ACC112 (cell line): ENCODE measurements around the gene HPSE2.

ENCODE experiments used
- H2AFZ ChIP-seq: fragments of 200-600 bp; sonication (generic); one replicate; pipeline ENCODE4 v1.6.0; 2017; ENCODE audit warnings: antibody characterized with exemption, low read length; ENCODE audit not compliant: unreplicated experiment
- H3K27ac ChIP-seq: fragments of 200-600 bp; sonication (generic); 2 replicates; pipeline ENCODE4 v1.5.1; 2014; ENCODE audit warnings: low read depth, mild to moderate bottlenecking, antibody characterized with exemption, low read length, moderate library complexity
- H3K27me3 ChIP-seq: fragments of 200-600 bp; sonication (generic); 2 replicates; pipeline ENCODE4 v1.6.1; 2014; ENCODE audit warnings: mild to moderate bottlenecking, antibody characterized with exemption, low read length, moderate library complexity, mixed read lengths; ENCODE audit not compliant: insufficient read depth
- H3K36me3 ChIP-seq: fragments of 200-600 bp; sonication (generic); 2 replicates; pipeline ENCODE4 v1.6.1; 2016; ENCODE audit warnings: mild to moderate bottlenecking, antibody characterized with exemption, low read length, moderate library complexity, mixed read lengths; ENCODE audit not compliant: insufficient read depth
- H3K4me1 ChIP-seq: fragments of 200-600 bp; sonication (generic); one replicate; pipeline ENCODE4 v1.6.1; 2016; ENCODE audit warnings: low read length, mixed read lengths; ENCODE audit not compliant: insufficient read depth, unreplicated experiment, control insufficient read depth
- H3K4me3 ChIP-seq: fragments of 200-600 bp; sonication (generic); 2 replicates; pipeline ENCODE4 v1.5.1; 2014; ENCODE audit warnings: mild to moderate bottlenecking, low read depth, low read length
- H3K79me2 ChIP-seq: fragments of 200-600 bp; sonication (generic); one replicate; pipeline ENCODE4 v1.6.0; 2016; ENCODE audit warnings: low read length; ENCODE audit not compliant: control insufficient read depth, unreplicated experiment, insufficient read depth

HPSE2 gene

DNA sequence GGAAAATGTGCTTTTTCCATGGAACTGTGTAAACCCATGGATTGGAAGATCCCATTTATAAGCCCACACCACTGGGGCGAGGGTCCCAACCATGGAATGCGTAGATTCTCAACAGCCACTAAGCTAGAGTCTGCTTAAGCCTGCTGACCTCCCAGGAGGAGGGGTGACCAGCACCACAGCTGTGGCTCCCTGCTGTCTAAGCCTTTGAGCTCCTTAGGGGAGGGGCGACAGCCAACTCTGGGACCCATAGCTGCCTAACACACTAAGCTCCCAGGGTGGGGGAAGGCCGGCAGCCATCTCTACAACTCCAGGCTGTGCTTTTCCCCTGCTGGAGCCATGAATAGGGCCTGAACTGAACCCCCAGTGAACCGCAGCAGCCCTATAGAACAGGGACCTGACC is 539.1 kb downstream of the HPSE2 start:
- no peak overlapping the region for H3K4me3 ChIP-seq
- no peaks in the 10 kb centered on the region for H3K4me1 ChIP-seq
- no peak overlapping the region for H2AFZ ChIP-seq
- H3K27me3 ChIP-seq = no peaks in the 10 kb centered on the region
- H3K36me3 ChIP-seq = no peaks in the 10 kb centered on the region
- no peak overlapping the region for H3K27ac ChIP-seq
- no peaks in the 10 kb centered on the region for H3K79me2 ChIP-seq

GRCh38 chr10:98694883-98695282 is 540.8 kb downstream of the HPSE2 start:
- Histone ChIP-seq H3K36me3 (no peaks in the 10 kb centered on the region), H3K4me3 (no peak overlapping the region), H3K27me3 (no peaks in the 10 kb centered on the region), H3K79me2 (no peaks in the 10 kb centered on the region), H3K4me1 (no peaks in the 10 kb centered on the region), H3K27ac (no peak overlapping the region), H2AFZ (no peak overlapping the region)

DNA sequence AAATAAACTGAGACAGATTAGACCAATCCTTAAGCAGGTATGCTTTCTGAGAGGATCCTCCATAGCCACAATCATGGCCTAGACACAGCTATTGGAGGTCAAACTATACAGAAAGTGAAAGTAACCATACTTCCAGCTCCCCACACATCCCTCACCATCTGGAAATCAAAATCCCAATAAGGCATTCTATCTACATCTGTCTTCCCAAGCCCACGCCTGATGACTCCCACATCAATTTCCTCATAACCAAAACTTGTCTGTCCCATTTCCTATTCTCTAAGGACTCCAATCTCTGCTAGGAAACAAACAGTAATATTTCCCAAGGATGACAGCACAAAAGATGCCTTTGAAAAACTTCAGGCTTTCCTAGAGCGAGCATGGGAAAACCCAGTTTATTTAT is 541.6 kb downstream of the HPSE2 start:
- Histone ChIP-seq H3K4me1 (no peaks in the 10 kb centered on the region), H3K79me2 (no peaks in the 10 kb centered on the region), H3K27me3 (no peaks in the 10 kb centered on the region), H3K27ac (no peak overlapping the region), H2AFZ (no peak overlapping the region), H3K4me3 (no peak overlapping the region), H3K36me3 (no peaks in the 10 kb centered on the region)

GRCh38 chr10:98687685-98688084 is 548.0 kb downstream of the HPSE2 start:
- Histone ChIP-seq H3K79me2 (no peaks in the 10 kb centered on the region), H2AFZ (no peak overlapping the region), H3K36me3 (no peaks in the 10 kb centered on the region), H3K4me3 (no peak overlapping the region), H3K27me3 (no peaks in the 10 kb centered on the region), H3K27ac (no peak overlapping the region), H3K4me1 (no peaks in the 10 kb centered on the region)

- Histone ChIP-seq H3K27me3 (no peaks in the 10 kb centered on the region), H3K36me3 (no peaks in the 10 kb centered on the region), H3K27ac (no peak overlapping the region), H3K79me2 (no peaks in the 10 kb centered on the region), H2AFZ (no peak overlapping the region), H3K4me3 (no peak overlapping the region), H3K4me1 (no peaks in the 10 kb centered on the region)
Measured at GRCh38 chr10:98684019-98684899, 551.4 kb downstream of the HPSE2 start.

GRCh38 chr10:98676895-98677294 is 558.8 kb downstream of the HPSE2 start:
- no peaks in the 10 kb centered on the region for H3K36me3 ChIP-seq
- no peaks in the 10 kb centered on the region for H3K4me1 ChIP-seq
- H3K4me3 ChIP-seq = no peak overlapping the region
- no peaks in the 10 kb centered on the region for H3K27me3 ChIP-seq
- H3K27ac ChIP-seq = no peak overlapping the region
- H2AFZ ChIP-seq = no peak overlapping the region
- H3K79me2 ChIP-seq = no peaks in the 10 kb centered on the region

DNA sequence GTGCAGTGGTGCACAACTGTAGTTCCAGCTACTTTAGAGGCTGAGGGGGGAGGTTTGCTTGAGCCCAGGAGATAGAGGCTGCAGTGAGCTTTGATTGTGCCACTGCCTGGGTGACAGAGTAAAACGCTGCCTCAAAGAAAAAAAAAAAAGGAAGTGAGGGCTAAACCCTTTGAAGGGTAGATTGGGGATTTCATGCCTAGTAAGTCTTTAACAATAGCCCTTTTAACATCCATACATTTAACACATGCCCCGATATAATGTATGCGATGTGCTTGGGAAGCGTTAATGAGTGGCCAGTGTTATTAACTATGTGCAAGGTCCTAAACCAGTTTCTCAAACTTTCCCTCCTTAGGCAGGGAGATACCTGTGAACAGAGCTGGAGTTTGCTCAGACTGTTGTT is 559.8 kb downstream of the HPSE2 start:
- no peaks in the 10 kb centered on the region for H3K79me2 ChIP-seq
- H3K27ac ChIP-seq = no peak overlapping the region
- H3K36me3 ChIP-seq = no peaks in the 10 kb centered on the region
- no peaks in the 10 kb centered on the region for H3K4me1 ChIP-seq
- no peak overlapping the region for H3K4me3 ChIP-seq
- H3K27me3 ChIP-seq = no peaks in the 10 kb centered on the region
- no peak overlapping the region for H2AFZ ChIP-seq

GRCh38 chr10:98673171-98673782 is 562.4 kb downstream of the HPSE2 start:
- H3K27me3 ChIP-seq = no peaks in the 10 kb centered on the region
- H3K27ac ChIP-seq = no peak overlapping the region
- no peak overlapping the region for H2AFZ ChIP-seq
- H3K4me1 ChIP-seq = no peaks in the 10 kb centered on the region
- no peaks in the 10 kb centered on the region for H3K36me3 ChIP-seq
- H3K4me3 ChIP-seq = no peak overlapping the region
- no peaks in the 10 kb centered on the region for H3K79me2 ChIP-seq

GRCh38 chr10:98667081-98667480 is 568.6 kb downstream of the HPSE2 start:
- no peaks in the 10 kb centered on the region for H3K4me1 ChIP-seq
- no peaks in the 10 kb centered on the region for H3K27me3 ChIP-seq
- H3K79me2 ChIP-seq = no peaks in the 10 kb centered on the region
- no peaks in the 10 kb centered on the region for H3K36me3 ChIP-seq
- H3K4me3 ChIP-seq = no peak overlapping the region
- no peak overlapping the region for H2AFZ ChIP-seq
- H3K27ac ChIP-seq = no peak overlapping the region

GRCh38 chr10:98666276-98666675 is 569.4 kb downstream of the HPSE2 start:
- H3K36me3 ChIP-seq = no peaks in the 10 kb centered on the region
- no peaks in the 10 kb centered on the region for H3K79me2 ChIP-seq
- no peaks in the 10 kb centered on the region for H3K27me3 ChIP-seq
- H3K27ac ChIP-seq = no peak overlapping the region
- H3K4me3 ChIP-seq = no peak overlapping the region
- H2AFZ ChIP-seq = no peak overlapping the region
- no peaks in the 10 kb centered on the region for H3K4me1 ChIP-seq
